Right renal pelvis (tissue), 4 donors: Measurements from ENCODE around the gene CACFD1. TPM values are rescaled to one million over a fixed set of nuclear protein-coding genes. Genes with fewer than 3 reads are reported as not detected.

Source experiments
- DNase-seq, 4 donors: peaks; one replicate each; pipeline ENCODE4 v3.0.0-alpha.2; 2013; ENCODE audit warnings: low read depth in 4 of 4, low spot score in 3 of 4, missing footprints in 1 of 4
- polyA plus RNA-seq, 4 donors: library from polyadenylated mRNA; unstranded; fragments of 120-200 nt; gene quantifications; one replicate each; pipeline ENCODE4 v1.2.1, GENCODE V29; 2013; ENCODE audit not compliant: insufficient read length in 4 of 4

CACFD1 gene
- polyA plus RNA-seq, 4 donors: 25.4 to 40.6 (median 28.5) TPM

DNA sequence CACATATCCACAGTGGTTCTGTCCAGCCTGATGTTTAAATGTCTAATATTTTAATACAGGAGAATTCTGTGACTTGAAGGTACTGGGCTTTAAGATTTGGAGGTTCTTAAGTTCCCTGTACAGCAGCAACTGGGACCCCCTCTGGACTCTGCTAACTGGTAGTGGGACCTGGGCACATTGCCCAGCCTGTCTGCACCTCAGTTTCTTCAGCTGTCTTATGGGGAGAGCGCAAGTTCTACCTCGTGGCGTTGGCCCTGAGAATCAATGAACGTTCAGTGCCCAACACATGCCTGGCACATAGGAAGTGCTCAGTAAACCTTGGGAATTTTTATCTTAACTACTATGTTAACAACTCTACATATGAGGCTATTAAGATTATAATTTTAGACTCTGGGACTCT lies 17.7 kb downstream of the CACFD1 start:
- no peak for DNase-seq

DNA sequence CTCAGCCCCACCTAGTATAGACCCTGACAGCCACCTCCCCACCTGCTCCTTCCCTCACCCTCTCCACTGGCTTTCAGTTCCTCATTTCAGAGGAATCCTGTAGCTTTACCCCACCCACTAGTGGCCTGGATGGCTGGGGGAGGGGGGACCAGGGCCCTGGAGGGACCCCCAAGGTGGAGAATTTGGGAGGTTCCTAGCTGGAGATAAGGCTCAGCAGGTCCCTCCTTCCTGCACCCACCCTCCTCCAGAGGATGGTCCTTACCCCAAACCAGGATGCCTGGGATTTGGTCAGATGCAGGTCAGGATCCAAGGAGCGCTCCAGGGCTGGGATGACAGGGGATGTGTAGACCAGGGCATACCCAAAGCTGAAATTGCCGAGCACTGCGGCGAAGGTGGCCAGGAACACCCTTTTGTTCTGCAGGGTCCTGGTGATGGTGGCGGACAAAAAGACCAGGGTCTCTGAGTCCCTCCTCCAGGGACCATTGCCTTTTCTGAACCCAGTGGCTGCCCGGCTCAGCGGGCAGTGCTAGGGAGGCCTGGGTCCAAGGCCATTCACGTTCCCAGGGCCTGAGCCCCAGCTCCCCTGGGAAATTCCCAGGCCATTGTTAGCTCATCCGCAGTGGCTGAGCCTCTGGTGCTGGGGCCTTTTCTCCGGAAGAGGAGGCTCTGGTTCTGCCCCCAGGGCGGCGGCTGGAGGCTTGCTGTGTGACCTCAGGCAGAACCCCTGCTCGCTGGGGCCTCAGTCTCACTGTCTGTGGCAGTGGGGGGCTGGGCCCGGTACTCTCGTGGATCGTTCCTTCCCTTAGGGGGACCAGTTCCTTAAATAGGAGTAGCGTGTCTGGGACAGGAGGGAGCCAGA lies 18.4 kb downstream of the CACFD1 start:
- DNase-seq: no peak

DNA sequence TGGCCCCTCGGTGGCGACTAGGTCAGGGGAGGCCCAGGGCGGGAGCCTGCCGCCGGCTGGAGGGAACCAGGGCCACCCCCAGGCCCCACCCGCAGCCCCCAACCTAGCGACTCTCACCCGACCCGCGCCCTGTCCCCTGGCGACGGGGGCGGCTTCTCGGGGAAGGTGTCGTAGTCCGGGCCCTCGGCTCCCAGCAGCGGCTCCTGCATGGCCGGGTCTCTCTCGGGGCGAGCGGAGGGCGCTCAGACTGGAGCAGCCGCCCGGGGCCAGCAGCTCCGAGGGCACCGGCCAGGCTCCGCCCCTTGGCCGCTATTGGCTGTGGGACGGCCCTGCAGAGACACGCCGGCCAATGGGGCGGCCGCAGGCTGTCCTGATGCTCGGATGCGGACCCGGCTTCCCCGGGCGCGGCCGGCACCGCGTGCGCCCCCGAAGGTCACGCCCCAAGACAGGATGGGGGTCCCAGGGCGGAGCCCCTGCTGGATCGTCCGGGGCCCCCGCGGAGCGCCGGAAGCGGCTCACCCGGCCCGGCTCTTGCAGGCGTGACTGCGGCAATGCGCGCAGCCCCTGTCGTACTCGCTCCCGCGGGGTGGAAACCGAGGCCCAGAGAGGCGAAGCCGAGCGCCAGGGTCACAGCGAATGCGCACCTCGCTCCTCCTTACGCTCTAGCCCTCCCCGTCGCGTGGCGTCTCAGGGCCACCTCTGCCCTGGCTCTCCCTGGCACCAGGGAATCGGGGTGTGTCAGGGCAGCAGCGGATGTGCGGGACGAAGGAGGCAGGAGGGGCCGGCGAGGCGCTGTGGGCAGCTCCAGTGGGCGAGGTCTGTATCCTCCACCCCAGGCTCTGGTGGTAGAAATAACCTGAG lies 19.3 kb downstream of the CACFD1 start, which contains the start of gene SLC2A6:
Gene SLC2A6 (minus strand): TSS at position 249 of the 861 bp plus-strand sequence. CDS start 40 bp downstream, at position 209.
- DNase-seq: peak in 2 of 4 donors; percentile 48 to 63

- DNase-seq: no peak
Measured at GRCh38 chr9:133483611-133484010, 23.8 kb downstream of the CACFD1 start.

GRCh38 chr9:133484671-133485437 lies 25.1 kb downstream of the CACFD1 start:
- no peak for DNase-seq

GRCh38 chr9:133485531-133486260 lies 25.9 kb downstream of the CACFD1 start:
- DNase-seq: no peak

DNA sequence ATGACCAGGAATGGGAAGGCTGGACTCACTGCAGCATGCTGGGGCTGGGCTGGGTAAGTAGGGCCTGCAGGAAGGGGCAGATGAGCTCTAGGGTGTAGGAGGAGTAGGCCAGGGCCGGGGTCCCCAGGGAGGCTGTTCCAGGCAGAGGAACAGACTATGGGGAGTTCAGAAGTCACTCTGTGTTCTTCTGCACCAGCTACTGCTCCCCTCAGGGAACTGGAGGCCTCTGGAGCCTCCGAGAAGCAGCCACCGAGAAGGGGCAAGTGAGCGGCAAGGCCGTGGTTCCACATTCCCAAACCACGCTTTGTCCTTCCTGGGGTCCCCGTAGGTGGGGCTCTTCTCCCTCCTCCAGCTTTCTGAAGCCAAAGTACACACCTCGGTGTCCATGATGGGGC lies 27.6 kb downstream of the CACFD1 start:
- DNase-seq: no peak

GRCh38 chr9:133488686-133489252 lies 29.0 kb downstream of the CACFD1 start:
- DNase-seq: no peak

GRCh38 chr9:133489253-133490190 lies 29.7 kb downstream of the CACFD1 start:
- DNase-seq: no peak

GRCh38 chr9:133490201-133490681 lies 30.5 kb downstream of the CACFD1 start:
- DNase-seq: no peak

- no peak for DNase-seq
Measured at GRCh38 chr9:133490865-133491655, 31.3 kb downstream of the CACFD1 start.

- DNase-seq: no peak
Measured at GRCh38 chr9:133491656-133491925, 31.8 kb downstream of the CACFD1 start.

GRCh38 chr9:133492061-133493021 lies 32.6 kb downstream of the CACFD1 start:
- DNase-seq: no peak

- no peak for DNase-seq
Measured at GRCh38 chr9:133493428-133493827, 33.6 kb downstream of the CACFD1 start.

DNA sequence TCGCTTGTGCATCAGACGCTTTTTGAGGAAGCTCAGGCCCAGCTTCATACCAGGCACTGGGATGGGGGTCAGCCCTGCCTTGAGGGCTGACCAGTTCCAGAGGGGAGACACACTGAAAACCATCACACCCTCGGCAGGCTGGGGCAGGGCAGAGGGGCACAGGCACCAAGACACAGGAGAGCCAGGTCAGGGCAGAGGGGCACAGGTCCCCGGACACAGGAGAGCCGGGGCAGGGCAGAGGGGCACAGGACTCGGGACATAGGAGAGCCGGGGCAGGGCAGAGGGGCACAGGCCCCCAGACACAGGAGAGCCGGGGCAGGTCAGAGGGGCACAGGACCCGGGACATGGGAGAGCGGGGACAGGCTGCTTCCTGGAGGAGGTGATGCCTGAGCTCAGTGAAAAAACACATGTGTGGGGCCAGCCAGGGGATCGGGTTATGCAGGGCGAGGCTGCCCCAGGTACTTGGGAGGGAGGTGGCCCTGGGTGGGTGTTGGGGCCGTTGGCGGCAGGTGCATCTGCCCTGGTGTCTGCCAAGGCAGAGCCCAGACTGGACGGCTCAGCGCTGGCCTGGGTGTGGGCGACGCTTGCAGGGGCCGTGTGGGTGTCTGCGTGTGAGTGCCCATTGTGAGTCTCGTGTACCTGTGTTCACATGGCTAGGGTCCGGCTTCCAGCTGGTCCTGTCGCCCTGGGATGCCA lies 34.2 kb downstream of the CACFD1 start:
- DNase-seq: no peak

- no peak for DNase-seq
Measured at GRCh38 chr9:133494636-133495326, 35.0 kb downstream of the CACFD1 start.
